NOMO-1 treated with dmso at 0.1 percent for 144 hours (cell line): Measurements from ENCODE around the gene PKN2.

Experiments
- DNase-seq: peaks from one replicate; lab custom pipeline; 2025; ENCODE audit not compliant: unreplicated experiment; lab: John Stamatoyannopoulos, UW

Gene PKN2

GRCh38 chr1:88731475-88732269 is 47.6 kb downstream of the PKN2 start:
- DNase-seq: no peak

- DNase-seq: no peak
These were observed 51.3 kb downstream of the PKN2 start for GRCh38 chr1:88735382-88735781.

DNA sequence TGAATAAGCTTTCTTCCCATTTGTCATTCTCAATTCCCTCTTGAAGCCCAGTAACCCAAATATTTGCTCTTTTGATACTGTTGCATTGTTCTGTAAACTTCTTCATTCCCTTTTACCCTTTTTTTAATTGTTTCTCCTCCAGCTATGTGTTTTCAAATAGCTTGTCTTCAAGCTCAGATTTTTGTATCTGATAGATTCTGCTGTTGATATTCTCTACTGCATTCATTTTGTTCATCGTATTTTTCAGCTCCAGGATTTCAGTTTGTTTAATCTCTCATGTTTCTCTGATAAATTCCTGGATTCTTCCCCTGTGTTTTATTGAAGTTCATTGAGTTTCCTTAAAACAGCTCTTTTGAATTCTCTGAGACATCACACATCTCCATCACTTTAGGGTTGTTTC is 51.8 kb downstream of the PKN2 start:
- no peak for DNase-seq

DNA sequence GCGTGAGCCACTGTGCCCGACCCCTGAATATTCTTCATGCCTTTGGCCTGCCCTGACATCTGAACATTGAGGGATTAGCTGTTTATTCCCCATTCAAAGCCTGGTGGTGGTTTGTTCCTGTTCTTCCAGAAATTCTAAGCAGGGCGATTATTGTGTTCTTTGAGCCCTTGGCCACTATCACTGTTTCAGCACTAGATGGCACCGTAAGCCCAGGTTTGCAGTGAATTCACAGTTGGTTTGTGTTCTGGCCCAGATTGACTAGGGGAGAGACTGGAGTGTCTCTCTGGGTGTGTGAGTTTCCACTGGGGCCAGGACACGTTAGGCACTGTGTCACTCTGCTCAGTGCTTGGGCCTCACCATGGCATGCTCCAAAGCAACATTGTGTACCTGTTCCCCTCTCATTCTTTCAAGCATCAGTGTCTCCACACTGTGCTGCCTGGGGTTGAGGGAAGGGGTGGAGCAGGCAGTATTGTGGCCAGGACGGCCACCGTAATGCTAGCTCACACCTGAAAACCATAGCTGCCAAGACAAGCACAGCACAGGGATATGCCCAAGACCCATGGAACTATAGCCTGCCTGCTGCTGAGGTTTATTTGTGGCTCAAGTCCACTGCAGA is 52.7 kb downstream of the PKN2 start:
- DNase-seq: no peak

DNA sequence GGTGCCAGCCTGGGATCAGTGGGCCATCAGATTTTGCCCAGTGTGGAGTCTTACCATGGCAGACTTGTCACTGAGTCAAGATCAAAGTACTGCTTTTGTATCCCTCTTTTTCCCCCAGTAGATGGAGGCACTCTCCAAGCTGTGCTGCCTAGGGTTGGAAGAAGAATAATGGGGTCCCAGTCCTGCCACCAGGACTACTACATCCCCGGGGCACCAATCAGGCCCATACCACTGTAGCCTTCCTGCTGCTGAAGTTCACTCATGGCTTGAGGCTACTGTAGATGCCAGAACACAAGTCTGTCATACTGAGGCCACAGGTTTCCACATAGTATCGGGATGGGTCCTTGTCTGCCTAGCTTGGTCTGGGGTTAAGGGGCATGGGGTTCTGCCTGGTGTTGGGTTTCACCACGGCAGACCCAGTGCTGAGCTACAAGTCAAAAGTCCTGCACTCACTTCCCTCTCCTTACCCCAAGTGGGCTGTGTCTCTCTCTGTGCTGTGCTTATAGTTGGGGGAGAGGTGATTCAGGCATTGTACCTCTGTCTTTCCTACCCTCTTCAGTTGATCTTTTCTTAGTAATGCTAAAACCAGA is 53.4 kb downstream of the PKN2 start:
- DNase-seq: no peak

DNA sequence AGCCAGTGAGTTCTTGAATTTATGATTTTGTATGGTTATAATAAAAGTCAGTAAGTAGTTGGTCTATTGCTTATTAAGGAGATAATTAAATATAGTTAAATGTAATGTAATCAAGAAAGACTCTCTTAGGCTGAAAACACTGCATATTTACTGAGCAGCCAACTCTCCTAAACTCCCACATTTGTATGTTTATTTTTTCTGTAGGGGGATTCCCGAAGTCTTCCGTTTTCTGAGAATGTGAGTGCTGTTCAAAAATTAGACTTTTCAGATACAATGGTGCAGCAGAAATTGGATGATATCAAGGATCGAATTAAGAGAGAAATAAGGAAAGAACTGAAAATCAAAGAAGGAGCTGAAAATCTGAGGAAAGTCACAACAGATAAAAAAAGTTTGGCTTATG is 56.7 kb downstream of the PKN2 start:
- no peak for DNase-seq

GRCh38 chr1:88741413-88741812 is 57.3 kb downstream of the PKN2 start:
- DNase-seq: no peak

GRCh38 chr1:88742531-88742930 is 58.5 kb downstream of the PKN2 start:
- no peak for DNase-seq

DNA sequence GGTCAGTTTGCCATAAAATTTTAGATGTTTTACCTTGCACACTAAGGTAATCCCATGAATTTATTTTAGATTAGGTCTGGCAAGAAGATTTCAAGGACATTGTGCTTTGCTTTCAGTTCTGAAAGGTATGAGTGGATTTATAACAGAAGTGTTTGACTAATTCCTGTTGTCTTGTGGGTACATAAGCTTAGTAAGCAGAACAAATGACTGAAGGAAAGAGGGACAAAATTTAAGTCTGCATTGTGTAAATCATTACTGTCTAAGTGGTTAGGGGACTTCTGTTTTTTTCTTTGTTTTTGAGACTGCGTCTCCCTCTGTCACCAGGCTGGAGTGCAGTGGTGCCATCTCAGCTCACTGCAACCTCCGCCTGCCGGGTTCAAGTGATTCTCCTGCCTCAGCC is 60.1 kb downstream of the PKN2 start:
- no peak for DNase-seq

- no peak for DNase-seq
These were observed 62.8 kb downstream of the PKN2 start for GRCh38 chr1:88746916-88747315.

GRCh38 chr1:88751714-88752113 is 67.6 kb downstream of the PKN2 start:
- no peak for DNase-seq

GRCh38 chr1:88753506-88753905 is 69.4 kb downstream of the PKN2 start:
- no peak for DNase-seq

- no peak for DNase-seq
These were observed 79.8 kb downstream of the PKN2 start for GRCh38 chr1:88763649-88764406.

- DNase-seq: no peak
These were observed 84.1 kb downstream of the PKN2 start for GRCh38 chr1:88768187-88768586.

GRCh38 chr1:88768816-88769215 is 84.7 kb downstream of the PKN2 start:
- no peak for DNase-seq

DNA sequence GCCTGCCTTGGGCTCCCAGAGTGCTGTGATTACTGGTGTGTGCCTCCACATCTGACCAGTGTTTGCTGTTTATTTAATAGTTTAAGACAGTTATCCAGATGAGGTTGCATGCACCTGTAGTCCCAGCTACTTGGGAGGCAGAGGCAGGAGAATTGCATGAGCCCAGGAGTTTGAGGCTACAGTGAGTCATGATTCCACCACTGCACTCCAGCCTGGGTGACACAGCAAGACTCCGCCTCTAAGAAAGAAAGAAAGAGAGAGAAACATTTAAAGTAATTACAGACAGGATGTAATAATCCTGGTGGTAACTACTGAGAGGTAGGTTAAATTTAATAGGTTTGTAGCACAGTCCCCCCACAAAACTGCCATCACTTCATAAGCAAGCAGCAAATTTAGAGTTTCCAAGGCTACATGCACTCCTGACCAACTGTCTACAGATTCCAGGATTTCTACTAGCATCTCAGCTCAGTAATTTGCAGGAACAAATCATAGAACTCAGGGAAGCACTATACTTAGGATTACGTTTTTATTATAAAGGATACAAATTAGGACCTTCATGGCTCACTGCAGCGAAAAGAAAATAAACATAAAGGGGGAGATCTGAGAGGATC is 89.6 kb downstream of the PKN2 start:
- DNase-seq: no peak

- DNase-seq: no peak
These were observed 90.1 kb downstream of the PKN2 start for GRCh38 chr1:88774151-88774556.

DNA sequence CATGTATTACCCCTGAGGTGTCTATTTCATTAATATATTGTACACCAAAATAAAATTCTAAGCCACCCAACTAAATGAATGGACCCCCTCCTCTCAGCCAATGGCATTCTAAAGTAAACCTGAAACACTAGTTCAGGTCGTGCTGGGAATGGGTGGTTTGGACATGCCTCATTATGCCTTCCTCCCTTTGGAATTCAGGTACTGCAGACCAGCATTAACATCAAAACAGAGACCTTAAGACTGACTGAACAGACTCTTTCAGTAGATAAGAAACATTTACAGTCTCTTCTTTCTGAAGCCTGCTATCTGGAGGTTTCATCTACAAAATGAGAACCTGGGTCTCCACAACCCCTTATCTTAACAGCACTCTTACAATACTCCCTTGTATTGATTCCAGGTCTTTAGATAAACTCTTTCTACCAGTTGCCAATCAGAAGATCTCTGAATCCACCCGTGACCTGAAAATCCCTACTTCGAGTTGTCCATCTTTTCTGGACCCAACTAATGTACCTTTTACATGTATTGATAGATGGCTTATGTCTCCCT is 93.6 kb downstream of the PKN2 start:
- DNase-seq: no peak

DNA sequence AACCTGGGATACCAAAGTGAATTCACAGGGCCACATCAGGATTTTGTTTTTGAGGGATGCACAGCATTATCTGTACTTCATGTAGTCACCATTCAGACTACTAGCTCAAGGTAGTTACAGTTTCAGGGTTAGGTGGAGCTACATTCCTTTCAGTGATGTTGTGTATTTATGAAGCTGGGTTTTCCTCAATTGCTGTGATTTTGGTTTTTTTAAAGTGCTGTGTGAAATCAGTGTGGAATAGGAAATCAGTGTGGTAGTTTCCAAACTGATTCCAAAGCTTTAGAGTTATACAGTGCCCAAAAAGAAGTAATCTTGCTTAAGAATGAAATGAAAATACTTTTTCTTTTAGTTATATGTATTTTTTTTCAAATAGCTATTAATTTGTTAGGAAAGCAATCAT is 95.8 kb downstream of the PKN2 start:
- no peak for DNase-seq

DNA sequence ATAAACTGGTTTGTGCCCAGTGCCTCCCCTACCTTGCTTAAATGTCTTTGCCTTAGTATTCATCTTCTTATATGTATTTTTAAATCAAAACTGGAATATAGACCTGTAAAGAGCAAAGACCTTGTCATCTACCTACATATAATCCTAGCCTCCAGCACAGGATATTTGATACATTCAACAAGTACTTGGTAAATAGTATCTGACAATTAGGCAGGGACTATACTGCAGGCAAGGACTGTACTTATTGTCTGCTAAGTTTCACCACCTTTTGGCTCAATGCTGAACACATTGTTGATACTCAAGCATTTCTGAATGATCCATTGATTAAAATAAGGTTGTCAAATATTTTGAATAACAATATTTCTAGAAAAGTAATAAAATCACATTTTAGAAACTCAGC is 96.4 kb downstream of the PKN2 start:
- no peak for DNase-seq

GRCh38 chr1:88783145-88783544 is 99.1 kb downstream of the PKN2 start:
- DNase-seq: no peak
